Measurements from ENCODE around the gene CCDC73.
"Not testable (repeated sequence)": the region's sequence is repeated elsewhere in the genome, so short reads cannot be mapped to it uniquely, and the experiment has no call there.

Gene CCDC73

DNA sequence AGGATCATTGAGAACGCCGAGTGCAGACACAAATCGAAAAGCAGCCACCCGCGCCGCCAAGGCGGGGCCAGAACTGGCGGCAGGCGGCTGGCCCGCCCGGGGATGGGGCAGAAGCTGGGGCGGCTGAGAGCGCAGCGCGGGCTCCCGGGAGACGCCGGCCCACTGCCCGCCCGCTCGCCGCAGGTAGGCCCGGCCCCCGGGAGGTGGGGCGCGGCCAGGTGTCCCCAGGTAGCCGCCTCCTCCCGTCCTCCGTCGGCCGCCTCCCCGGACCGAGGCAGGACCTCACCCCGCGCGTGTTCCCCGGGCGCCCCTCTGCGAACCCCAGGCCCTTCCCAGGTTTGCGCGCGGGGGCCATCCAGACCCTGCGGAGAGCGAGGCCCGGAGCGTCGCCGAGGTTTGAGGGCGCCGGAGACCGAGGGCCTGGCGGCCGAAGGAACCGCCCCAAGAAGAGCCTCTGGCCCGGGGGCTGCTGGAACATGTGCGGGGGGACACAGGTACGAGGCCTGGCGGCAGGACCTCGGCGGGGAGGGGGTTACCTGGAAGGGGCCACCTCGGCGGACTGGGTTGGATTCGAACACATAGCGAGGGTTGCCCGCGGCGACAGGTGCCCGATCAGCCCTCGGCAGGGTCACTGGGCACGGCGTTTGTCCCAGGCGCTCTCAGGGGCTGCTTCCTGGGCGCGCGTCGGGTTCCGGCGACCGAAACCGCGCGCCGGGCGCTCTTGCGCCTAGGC, 35.4 kb upstream of the CCDC73 start, which contains the start of gene PRRG4:
Gene PRRG4, plus strand, starts transcription at position 248 of the 733 bp plus-strand sequence. CDS start 603 bp downstream, outside the sequence.
- H3K4me1 ChIP-seq (ENCODE audit: control insufficient read depth, insufficient read depth, low read length), result peaks cover 4% of the 10 kb centered on the region
- WGBS, 2 experiments, result 4 to 5% methylated on average over 85 of the region's 85 CpGs
- H3K27me3 ChIP-seq (ENCODE audit: control insufficient read depth, insufficient read depth, low read length, poor library complexity, severe bottlenecking), result peaks cover 44% of the 10 kb centered on the region
- H3K9me3 ChIP-seq (ENCODE audit: control insufficient read depth, low read length), result no peaks in the 10 kb centered on the region
- no peaks in the 10 kb centered on the region for H3K36me3 ChIP-seq (ENCODE audit: control insufficient read depth, insufficient read depth, low read length)
- H3K4me3 ChIP-seq (ENCODE audit: insufficient read depth, low read depth, low read length), result peak within 1 kb of the TSS; percentile 52
- no peak within 1 kb of the TSS for H3K27ac ChIP-seq (ENCODE audit: insufficient read depth, low read depth, low read length, poor library complexity, severe bottlenecking)

GRCh38 chr11:32829157-32829679, 34.8 kb upstream of the CCDC73 start:
- H3K4me3 ChIP-seq (ENCODE audit: insufficient read depth, low read depth, low read length), result peak overlapping the region; percentile 52
- H3K27ac ChIP-seq (ENCODE audit: insufficient read depth, low read depth, low read length, poor library complexity, severe bottlenecking), result no peak overlapping the region
- H3K36me3 ChIP-seq (ENCODE audit: control insufficient read depth, insufficient read depth, low read length), result no peaks in the 10 kb centered on the region
- H3K27me3 ChIP-seq (ENCODE audit: control insufficient read depth, insufficient read depth, low read length, poor library complexity, severe bottlenecking), result peaks cover 44% of the 10 kb centered on the region
- peaks cover 4% of the 10 kb centered on the region for H3K4me1 ChIP-seq (ENCODE audit: control insufficient read depth, insufficient read depth, low read length)
- H3K9me3 ChIP-seq (ENCODE audit: control insufficient read depth, low read length), result no peaks in the 10 kb centered on the region
- WGBS, 2 experiments, result 14 to 28% methylated on average over 10 to 12 of the region's 12 CpGs

DNA sequence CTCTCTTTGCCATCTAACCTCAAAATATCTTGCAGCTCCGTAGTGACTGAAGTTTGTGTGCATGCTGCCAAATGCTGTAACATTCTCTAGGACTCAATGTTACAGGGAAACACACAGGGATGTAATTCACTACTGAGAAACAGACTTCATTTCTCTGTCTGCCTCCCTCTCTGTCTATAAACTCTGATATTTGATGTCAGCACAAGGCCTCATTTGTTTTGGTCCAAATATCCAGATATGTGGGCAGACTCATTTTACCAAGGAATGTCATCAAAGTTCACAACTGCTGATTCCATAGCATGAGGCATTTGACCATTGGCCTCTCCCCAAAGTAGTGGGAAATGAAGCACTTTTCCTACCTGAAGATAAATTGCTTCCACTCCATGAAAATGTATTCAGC, 32.8 kb upstream of the CCDC73 start:
- Histone ChIP-seq H3K36me3 (ENCODE audit: control insufficient read depth, insufficient read depth, low read length) (no peaks in the 10 kb centered on the region), H3K27ac (ENCODE audit: insufficient read depth, low read depth, low read length, poor library complexity, severe bottlenecking) (no peak overlapping the region), H3K4me1 (ENCODE audit: control insufficient read depth, insufficient read depth, low read length) (peaks cover 4% of the 10 kb centered on the region), H3K9me3 (ENCODE audit: control insufficient read depth, low read length) (no peaks in the 10 kb centered on the region), H3K4me3 (ENCODE audit: insufficient read depth, low read depth, low read length) (no peak overlapping the region), H3K27me3 (ENCODE audit: control insufficient read depth, insufficient read depth, low read length, poor library complexity, severe bottlenecking) (peaks cover 44% of the 10 kb centered on the region)
- 96 to 98% methylated on average over 1 of the region's 1 CpG for WGBS, 2 experiments

DNA sequence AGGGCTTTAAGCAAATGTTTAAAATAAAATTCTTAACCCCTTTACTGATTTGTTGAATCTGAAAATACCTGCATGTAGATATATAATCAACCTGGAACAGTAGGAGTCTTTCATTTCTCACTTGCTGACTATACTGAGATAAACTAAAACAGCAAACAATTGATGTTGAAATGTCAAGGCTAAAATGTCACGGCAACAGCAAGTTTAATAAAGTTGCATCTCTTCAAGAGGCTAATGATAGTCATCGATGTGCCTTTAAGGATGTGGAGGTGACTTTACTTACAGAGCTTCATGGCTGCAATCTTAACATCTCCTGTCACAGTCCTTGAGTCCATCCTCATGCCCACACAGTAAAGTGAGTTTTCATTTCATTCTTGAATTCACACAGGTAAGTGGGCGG, 31.7 kb upstream of the CCDC73 start:
- Histone ChIP-seq H3K27ac (ENCODE audit: insufficient read depth, low read depth, low read length, poor library complexity, severe bottlenecking) (no peak overlapping the region), H3K4me1 (ENCODE audit: control insufficient read depth, insufficient read depth, low read length) (peaks cover 4% of the 10 kb centered on the region), H3K4me3 (ENCODE audit: insufficient read depth, low read depth, low read length) (no peak overlapping the region), H3K36me3 (ENCODE audit: control insufficient read depth, insufficient read depth, low read length) (no peaks in the 10 kb centered on the region), H3K27me3 (ENCODE audit: control insufficient read depth, insufficient read depth, low read length, poor library complexity, severe bottlenecking) (peaks cover 35% of the 10 kb centered on the region), H3K9me3 (ENCODE audit: control insufficient read depth, low read length) (no peaks in the 10 kb centered on the region)
- WGBS, 2 experiments, result 64% methylated on average over 3 of the region's 3 CpGs

GRCh38 chr11:32823617-32824016, 29.2 kb upstream of the CCDC73 start:
- H3K4me3 ChIP-seq (ENCODE audit: insufficient read depth, low read depth, low read length); H3K9me3 ChIP-seq (ENCODE audit: control insufficient read depth, low read length); H3K36me3 ChIP-seq (ENCODE audit: control insufficient read depth, insufficient read depth, low read length); H3K27ac ChIP-seq (ENCODE audit: insufficient read depth, low read depth, low read length, poor library complexity, severe bottlenecking); H3K27me3 ChIP-seq (ENCODE audit: control insufficient read depth, insufficient read depth, low read length, poor library complexity, severe bottlenecking); H3K4me1 ChIP-seq (ENCODE audit: control insufficient read depth, insufficient read depth, low read length): not testable (repeated sequence)
- WGBS, 2 experiments, result 87 to 94% methylated on average over 2 to 3 of the region's 3 CpGs

DNA sequence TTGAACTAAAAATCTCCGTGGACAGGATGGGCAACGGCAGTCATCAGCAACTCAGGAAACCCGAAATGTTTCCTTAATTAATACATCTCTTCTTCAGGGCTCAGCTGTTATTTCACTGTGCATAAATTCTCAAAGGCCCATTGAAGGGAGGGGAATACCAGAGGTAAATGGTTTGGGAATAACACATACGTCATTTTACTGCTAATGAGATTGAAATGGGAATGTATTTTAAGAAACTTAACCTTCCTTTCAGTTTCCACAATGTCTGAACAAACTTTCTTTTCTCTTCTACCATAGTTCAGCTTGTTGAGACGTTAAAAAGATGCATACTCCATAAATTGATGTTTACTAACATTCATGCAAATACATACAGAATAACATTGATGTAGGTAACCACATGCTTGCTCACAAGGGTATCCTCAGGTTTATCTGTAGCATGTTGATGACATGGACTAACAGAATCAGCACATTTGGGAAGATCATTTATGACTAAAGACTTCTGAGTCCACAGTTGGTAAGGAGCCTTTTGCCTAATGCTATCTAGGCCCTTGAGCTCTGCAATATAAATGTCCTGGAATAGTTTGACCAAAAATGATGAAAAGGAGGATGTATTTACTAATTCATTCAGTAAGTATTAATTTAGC, 27.6 kb upstream of the CCDC73 start:
- WGBS, 2 experiments, result 87 to 91% methylated on average over 4 to 5 of the region's 5 CpGs
- Histone ChIP-seq H3K27ac (ENCODE audit: insufficient read depth, low read depth, low read length, poor library complexity, severe bottlenecking) (no peak overlapping the region), H3K27me3 (ENCODE audit: control insufficient read depth, insufficient read depth, low read length, poor library complexity, severe bottlenecking) (no peaks in the 10 kb centered on the region), H3K4me3 (ENCODE audit: insufficient read depth, low read depth, low read length) (no peak overlapping the region), H3K4me1 (ENCODE audit: control insufficient read depth, insufficient read depth, low read length) (no peaks in the 10 kb centered on the region), H3K9me3 (ENCODE audit: control insufficient read depth, low read length) (no peaks in the 10 kb centered on the region), H3K36me3 (ENCODE audit: control insufficient read depth, insufficient read depth, low read length) (no peaks in the 10 kb centered on the region)

DNA sequence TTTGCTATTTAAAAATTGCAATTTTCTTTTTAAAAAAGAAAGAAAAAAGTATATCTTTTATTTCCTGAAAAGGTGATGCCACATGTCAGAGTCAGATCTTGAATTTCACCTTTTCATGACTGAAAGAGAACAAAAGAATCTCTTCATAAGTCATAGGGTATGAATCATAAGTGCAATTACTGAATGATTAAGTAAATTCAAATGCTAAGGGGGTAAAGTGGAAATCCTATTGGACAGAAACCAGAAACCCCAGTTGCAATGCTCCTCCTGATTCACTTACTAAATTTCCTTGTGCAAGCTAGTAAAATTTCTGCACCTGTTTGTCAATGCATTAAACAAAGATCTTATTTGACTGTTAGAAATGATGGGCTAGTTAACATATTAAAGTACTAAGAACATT, 27.1 kb upstream of the CCDC73 start:
- no peaks in the 10 kb centered on the region for H3K27me3 ChIP-seq (ENCODE audit: control insufficient read depth, insufficient read depth, low read length, poor library complexity, severe bottlenecking)
- H3K4me3 ChIP-seq (ENCODE audit: insufficient read depth, low read depth, low read length), result no peak overlapping the region
- H3K36me3 ChIP-seq (ENCODE audit: control insufficient read depth, insufficient read depth, low read length), result no peaks in the 10 kb centered on the region
- H3K9me3 ChIP-seq (ENCODE audit: control insufficient read depth, low read length), result no peaks in the 10 kb centered on the region
- no peaks in the 10 kb centered on the region for H3K4me1 ChIP-seq (ENCODE audit: control insufficient read depth, insufficient read depth, low read length)
- no peak overlapping the region for H3K27ac ChIP-seq (ENCODE audit: insufficient read depth, low read depth, low read length, poor library complexity, severe bottlenecking)

DNA sequence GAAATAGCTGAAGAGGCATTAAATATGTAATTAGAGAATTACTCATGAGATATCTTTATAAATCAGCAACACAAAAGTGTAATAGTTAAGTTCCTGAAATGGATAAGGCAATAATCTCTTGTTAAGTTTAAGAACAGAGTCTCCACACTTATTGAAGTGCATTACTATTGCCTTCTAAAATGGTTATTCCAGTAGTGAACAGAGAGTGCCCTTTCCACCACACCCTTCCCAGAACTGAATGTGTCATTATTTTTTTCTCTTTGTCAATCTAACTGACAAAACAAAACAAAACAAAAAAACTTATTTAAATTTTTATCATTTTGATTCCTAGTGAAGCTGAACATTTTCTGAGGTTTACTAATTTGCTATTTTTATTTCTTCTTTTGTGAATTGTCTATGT, 26.0 kb upstream of the CCDC73 start:
- Histone ChIP-seq H3K27me3 (ENCODE audit: control insufficient read depth, insufficient read depth, low read length, poor library complexity, severe bottlenecking) (no peaks in the 10 kb centered on the region), H3K9me3 (ENCODE audit: control insufficient read depth, low read length) (no peaks in the 10 kb centered on the region), H3K27ac (ENCODE audit: insufficient read depth, low read depth, low read length, poor library complexity, severe bottlenecking) (no peak overlapping the region), H3K4me3 (ENCODE audit: insufficient read depth, low read depth, low read length) (no peak overlapping the region), H3K4me1 (ENCODE audit: control insufficient read depth, insufficient read depth, low read length) (no peaks in the 10 kb centered on the region), H3K36me3 (ENCODE audit: control insufficient read depth, insufficient read depth, low read length) (no peaks in the 10 kb centered on the region)

DNA sequence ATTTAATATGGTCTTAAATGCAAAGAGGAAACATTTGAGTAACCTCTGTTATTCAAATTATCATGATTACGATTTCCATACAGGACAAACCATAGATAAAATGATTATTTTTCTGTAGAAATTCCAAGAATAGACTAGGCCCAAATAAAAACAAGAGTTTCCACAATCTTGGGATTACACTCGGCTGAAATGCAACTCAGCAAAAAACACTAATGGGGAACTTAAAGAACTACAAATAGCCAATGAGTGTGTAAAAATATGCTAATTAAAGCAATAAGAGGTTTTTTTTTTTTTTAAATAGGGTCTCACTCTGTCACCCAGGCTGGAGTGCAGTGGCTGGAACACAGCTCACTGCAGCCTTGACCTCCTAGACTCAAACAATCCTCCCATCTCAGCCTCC, 24.7 kb upstream of the CCDC73 start:
- no peaks in the 10 kb centered on the region for H3K9me3 ChIP-seq (ENCODE audit: control insufficient read depth, low read length)
- H3K4me3 ChIP-seq (ENCODE audit: insufficient read depth, low read depth, low read length), result no peak overlapping the region
- no peak overlapping the region for H3K27ac ChIP-seq (ENCODE audit: insufficient read depth, low read depth, low read length, poor library complexity, severe bottlenecking)
- no peaks in the 10 kb centered on the region for H3K36me3 ChIP-seq (ENCODE audit: control insufficient read depth, insufficient read depth, low read length)
- 83% methylated on average over 2 of the region's 2 CpGs; no CpG with 5 or more reads in 1 of the 2 experiments for WGBS, 2 experiments
- no peaks in the 10 kb centered on the region for H3K4me1 ChIP-seq (ENCODE audit: control insufficient read depth, insufficient read depth, low read length)
- H3K27me3 ChIP-seq (ENCODE audit: control insufficient read depth, insufficient read depth, low read length, poor library complexity, severe bottlenecking), result no peaks in the 10 kb centered on the region

GRCh38 chr11:32817852-32818183, 23.4 kb upstream of the CCDC73 start:
- no peak overlapping the region for H3K27ac ChIP-seq (ENCODE audit: insufficient read depth, low read depth, low read length, poor library complexity, severe bottlenecking)
- no peaks in the 10 kb centered on the region for H3K4me1 ChIP-seq (ENCODE audit: control insufficient read depth, insufficient read depth, low read length)
- H3K36me3 ChIP-seq (ENCODE audit: control insufficient read depth, insufficient read depth, low read length), result no peaks in the 10 kb centered on the region
- WGBS, 2 experiments, result 93 to 94% methylated on average over 3 of the region's 3 CpGs
- no peaks in the 10 kb centered on the region for H3K9me3 ChIP-seq (ENCODE audit: control insufficient read depth, low read length)
- no peaks in the 10 kb centered on the region for H3K27me3 ChIP-seq (ENCODE audit: control insufficient read depth, insufficient read depth, low read length, poor library complexity, severe bottlenecking)
- H3K4me3 ChIP-seq (ENCODE audit: insufficient read depth, low read depth, low read length), result no peak overlapping the region

All from ectodermal cell (in vitro differentiated cells).